ENCODE measurements around the gene SMKR1. TPM values are rescaled to one million over a fixed set of nuclear protein-coding genes. Genes with fewer than 3 reads are reported as not detected.
"Not testable (repeated sequence)": the region's sequence is repeated elsewhere in the genome, so short reads cannot be mapped to it uniquely, and the experiment has no call there.

The SMKR1 gene
- total RNA-seq, 4 donors from 2014 or later: not detected

GRCh38 chr7:129479831-129480230 is 22.5 kb upstream of the SMKR1 start:
- Histone ChIP-seq H3K27me3 (no peaks in the 10 kb centered on the region), H3K27ac (no peak overlapping the region), H3K36me3 (peaks cover 0 to 43% of the 10 kb centered on the region in 2 donors), H3K4me3 (no peak overlapping the region), H3K9me3 (no peaks in the 10 kb centered on the region), H3K4me1 (no peaks in the 10 kb centered on the region)
- in situ Hi-C loops (cut with MboI; ENCODE audit: low sequenced_read_pairs in 4 of 4): loop anchor here in 2 of 4 donors (10.0 kb wide), 2 partner anchors 115 to 265 kb away; no protein-coding TSS in a partner anchor
- DNase-seq: no peak
- no peak for TF ChIP-seq CTCF (IDR thresholded peaks at IDR 0.05 in 4 of 5, conservative IDR thresholded peaks at IDR 0.05 in 1 of 5)
- TF ChIP-seq POLR2A (IDR thresholded peaks at IDR 0.05): no peak
- ATAC-seq: no peak
- intact Hi-C loops (cut with DNase I; ENCODE audit: low total_unique reads): no loop called here

- ATAC-seq (no peak), DNase-seq (no peak)
- H3K9me3 ChIP-seq: no peaks in the 10 kb centered on the region
- no peak overlapping the region for H3K4me3 ChIP-seq
- H3K27ac ChIP-seq: no peak overlapping the region
- intact Hi-C loops (cut with DNase I; ENCODE audit: low total_unique reads): no loop called here
- TF ChIP-seq POLR2A (IDR thresholded peaks at IDR 0.05) (no peak), CTCF (IDR thresholded peaks at IDR 0.05 in 4 of 5, conservative IDR thresholded peaks at IDR 0.05 in 1 of 5) (no peak)
- in situ Hi-C loops (cut with MboI; ENCODE audit: low sequenced_read_pairs in 4 of 4): no loop called here
- peaks cover 0 to 53% of the 10 kb centered on the region in 2 donors for H3K36me3 ChIP-seq
- no peaks in the 10 kb centered on the region for H3K27me3 ChIP-seq
- H3K4me1 ChIP-seq: no peaks in the 10 kb centered on the region
These were observed 21.5 kb upstream of the SMKR1 start for GRCh38 chr7:129480674-129481363.

GRCh38 chr7:129481376-129481775 is 21.0 kb upstream of the SMKR1 start:
- peaks cover 0 to 59% of the 10 kb centered on the region in 2 donors for H3K36me3 ChIP-seq
- H3K4me1 ChIP-seq; H3K4me3 ChIP-seq; intact Hi-C loops (cut with DNase I; ENCODE audit: low total_unique reads); H3K9me3 ChIP-seq; DNase-seq; in situ Hi-C loops (cut with MboI; ENCODE audit: low sequenced_read_pairs in 4 of 4); H3K27ac ChIP-seq; ATAC-seq; H3K27me3 ChIP-seq: not testable (repeated sequence)

- H3K27me3 ChIP-seq: no peaks in the 10 kb centered on the region
These were observed 19.6 kb upstream of the SMKR1 start for GRCh38 chr7:129482781-129483180.

GRCh38 chr7:129489491-129489890 is 12.8 kb upstream of the SMKR1 start:
- no peaks in the 10 kb centered on the region for H3K27me3 ChIP-seq
- H3K36me3 ChIP-seq: peaks cover 0 to 35% of the 10 kb centered on the region in 2 donors
- no peak for TF ChIP-seq CTCF (IDR thresholded peaks at IDR 0.05 in 4 of 5, conservative IDR thresholded peaks at IDR 0.05 in 1 of 5)
- no peak for TF ChIP-seq POLR2A (IDR thresholded peaks at IDR 0.05)
- no peak overlapping the region for H3K27ac ChIP-seq
- DNase-seq: no peak
- H3K4me3 ChIP-seq: no peak overlapping the region
- in situ Hi-C loops (cut with MboI; ENCODE audit: low sequenced_read_pairs in 4 of 4) (no loop called here), intact Hi-C loops (cut with DNase I; ENCODE audit: low total_unique reads) (no loop called here)
- no peaks in the 10 kb centered on the region for H3K4me1 ChIP-seq
- no peak for ATAC-seq
- no peaks in the 10 kb centered on the region for H3K9me3 ChIP-seq

More at GRCh38 chr7:129482781-129483180, 19.6 kb upstream of the SMKR1 start:
- in situ Hi-C loops (cut with MboI; ENCODE audit: low sequenced_read_pairs in 4 of 4): no loop called here
- Histone ChIP-seq H3K4me3 (no peak overlapping the region), H3K36me3 (peaks cover 0 to 69% of the 10 kb centered on the region in 2 donors), H3K9me3 (no peaks in the 10 kb centered on the region), H3K27ac (no peak overlapping the region), H3K4me1 (no peaks in the 10 kb centered on the region)
- no peak for DNase-seq
- intact Hi-C loops (cut with DNase I; ENCODE audit: low total_unique reads): no loop called here
- ATAC-seq: no peak
- no peak for TF ChIP-seq POLR2A (IDR thresholded peaks at IDR 0.05)
- no peak for TF ChIP-seq CTCF (IDR thresholded peaks at IDR 0.05 in 4 of 5, conservative IDR thresholded peaks at IDR 0.05 in 1 of 5)
